ENCODE measurements around the gene SFXN5.

The SFXN5 gene

GRCh38 chr2:73009177-73009839 is 62.2 kb downstream of the SFXN5 start:
- DNase-seq, result no peak

- DNase-seq, result no peak
Measured at GRCh38 chr2:73008766-73009135, 62.8 kb downstream of the SFXN5 start.

GRCh38 chr2:73007991-73008765 is 63.3 kb downstream of the SFXN5 start:
- DNase-seq, result no peak

- no peak for DNase-seq
Measured at GRCh38 chr2:73006969-73007710, 64.4 kb downstream of the SFXN5 start.

GRCh38 chr2:73004889-73005596 is 66.5 kb downstream of the SFXN5 start:
- DNase-seq, result no peak

GRCh38 chr2:73004466-73004865 is 67.0 kb downstream of the SFXN5 start:
- DNase-seq, result no peak

GRCh38 chr2:73003027-73003426 is 68.5 kb downstream of the SFXN5 start:
- no peak for DNase-seq

- DNase-seq, result no peak
Measured at GRCh38 chr2:73000808-73001570, 70.5 kb downstream of the SFXN5 start.

GRCh38 chr2:72999729-73000725 is 71.5 kb downstream of the SFXN5 start:
- DNase-seq, result no peak

GRCh38 chr2:72998724-72999123 is 72.8 kb downstream of the SFXN5 start:
- DNase-seq, result no peak

GRCh38 chr2:72998234-72998651 is 73.3 kb downstream of the SFXN5 start:
- DNase-seq, result no peak

- no peak for DNase-seq
Measured at GRCh38 chr2:72996117-72996502, 75.4 kb downstream of the SFXN5 start.

- no peak for DNase-seq
Measured at GRCh38 chr2:72995430-72996116, 75.9 kb downstream of the SFXN5 start.

- no peak for DNase-seq
Measured at GRCh38 chr2:72994991-72995380, 76.5 kb downstream of the SFXN5 start.

- no peak for DNase-seq
Measured at GRCh38 chr2:72994282-72994990, 77.1 kb downstream of the SFXN5 start.

GRCh38 chr2:72993933-72994280 is 77.6 kb downstream of the SFXN5 start:
- no peak for DNase-seq

- DNase-seq, result peak; percentile 31
Measured at GRCh38 chr2:72993147-72993932, 78.2 kb downstream of the SFXN5 start.

- no peak for DNase-seq
Measured at GRCh38 chr2:72992734-72993102, 78.8 kb downstream of the SFXN5 start.

Measured in MV-4-11 (cell line).